Upper lobe of left lung (tissue), 6 donors: Measurements from ENCODE around the gene CDC14A. TPM values are rescaled to one million over a fixed set of nuclear protein-coding genes. Genes with fewer than 3 reads are reported as not detected.
A peak's percentile ranks its signal among the peaks of the same experiment; 100 is the strongest.

Source experiments
- ATAC-seq, 2 donors: fragments of 200-7000 bp; cut with Tn5 transposase; one replicate each; pipeline ENCODE4 v1.9.1; 2022; ENCODE audit warnings: mild to moderate bottlenecking in 2 of 2, moderate library complexity in 2 of 2; ENCODE audit not compliant: low FRiP score in 2 of 2
- DNase-seq, 2 donors: peaks; one replicate each; pipeline ENCODE4 v3.0.0-alpha.2; 2019 to 2020
- H3K27ac ChIP-seq, 4 donors: fragments of 200-600 bp; sonication (generic); one replicate each; pipeline ENCODE4 v1.5.1; 2016 to 2019
- H3K27me3 ChIP-seq, 4 donors: fragments of 200-600 bp; sonication (generic); one replicate each; pipeline ENCODE4 v1.5.1; 2017 to 2019
- H3K36me3 ChIP-seq, 4 donors: fragments of 200-600 bp; sonication (generic); one replicate each; pipeline ENCODE4 v1.5.1; 2016 to 2019
- H3K4me1 ChIP-seq, 4 donors: fragments of 200-600 bp; sonication (generic); one replicate each; pipeline ENCODE4 v1.5.1; 2018 to 2019
- H3K4me3 ChIP-seq, 4 donors: fragments of 200-600 bp; sonication (generic); one replicate each; pipeline ENCODE4 v1.5.1; 2017 to 2019; ENCODE audit warnings: mild to moderate bottlenecking in 2 of 4, moderate library complexity in 1 of 4
- H3K9me3 ChIP-seq, 4 donors: fragments of 200-600 bp; sonication (generic); one replicate each; pipeline ENCODE4 v1.5.1; 2018 to 2019
- EP300 ChIP-seq, 4 donors: sonication (generic); formaldehyde crosslinking; IDR thresholded peaks; one replicate each; pipeline ENCODE4 v1.5.1; 2017; ENCODE audit warnings: antibody characterized with exemption in 4 of 4, control low read depth in 2 of 4
- POLR2A ChIP-seq, 4 donors: fragments of 450-650 bp; IDR thresholded peaks; one replicate each; pipeline ENCODE4 v1.5.1; 2016 to 2017; ENCODE audit warnings: antibody characterized with exemption in 4 of 4, mild to moderate bottlenecking in 2 of 4
- POLR2AphosphoS5 ChIP-seq, 2 donors: sonication (generic); formaldehyde crosslinking; IDR thresholded peaks; one replicate each; pipeline ENCODE4 v1.5.1; 2017; ENCODE audit warnings: antibody characterized with exemption in 2 of 2
- WGBS, 2 donors: methylation state at CpG; one replicate each; pipeline ENCODE4 v1.1.5; 2017 to 2018; 5-methylcytosine and 5-hydroxymethylcytosine counted together
- total RNA-seq, 6 donors: library from RNA; depleted of rRNA in 4 of 6; stranded (reverse); fragments of >200 nt in 4 of 6; gene quantifications; one replicate each; pipeline versions ENCODE4 v1.1.0 to v1.2.1, GENCODE V29; 2016 to 2021
- TF ChIP-seq, protein P1 (sequence below), 6 experiments: fragments of 450-650 bp in 4 of 6; fragments of 200-600 bp in 2 of 6; sonication (generic) in 2 of 6; IDR thresholded peaks; one replicate each; pipeline ENCODE4 v1.5.1; 2016 to 2019; ENCODE audit warnings: antibody characterized with exemption in 6 of 6
- donor health status: DM: no; HTN: no; CAD: no; lungs with moderate emphysema.
- donor health status: DM: no; HTN: yes; CAD: no; lungs with severe emphysema.

The CDC14A gene
- total RNA-seq, 6 donors from 2014 or later: 9.6 to 56.6 (median 22.1) TPM

DNA sequence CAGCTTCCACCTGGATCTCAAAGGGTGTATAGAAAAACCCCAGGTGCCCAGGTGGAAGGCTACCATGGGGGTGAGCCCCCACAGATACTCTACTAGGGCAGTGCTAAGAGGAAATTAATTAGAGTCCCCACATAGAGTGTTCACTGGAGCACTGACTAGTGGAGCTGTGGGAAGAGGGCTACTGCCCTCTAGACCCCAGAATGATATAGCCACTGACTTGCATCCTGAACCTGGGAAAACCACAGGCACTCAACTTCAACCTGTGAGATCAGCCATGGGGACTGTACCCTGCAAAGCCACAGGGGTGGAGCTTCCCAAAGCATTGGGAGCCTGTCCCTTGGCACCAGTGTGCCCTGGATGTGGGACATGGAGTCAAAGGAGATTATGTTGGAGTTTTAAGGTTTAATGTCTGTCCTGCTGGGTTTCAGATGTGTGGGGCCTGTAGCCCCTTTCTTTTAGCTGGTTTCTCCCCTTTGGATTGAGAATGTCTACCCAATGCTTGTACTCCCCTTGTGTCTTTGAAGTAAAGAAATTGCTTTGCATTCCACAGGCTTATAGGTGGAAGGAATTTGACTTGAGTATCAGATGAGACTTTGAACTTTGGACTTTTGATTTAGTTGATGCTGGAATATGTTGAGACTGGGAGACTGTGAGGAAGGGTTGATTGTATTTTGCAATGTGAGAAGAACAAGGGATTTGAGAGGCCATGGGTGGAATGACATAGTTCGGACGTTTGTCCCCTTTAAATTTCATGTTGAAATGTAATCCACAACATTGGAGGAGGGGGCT, 31.8 kb upstream of the CDC14A start:
- no peak for TF ChIP-seq EP300 (IDR thresholded peaks at IDR 0.05)
- TF ChIP-seq POLR2A (IDR thresholded peaks at IDR 0.05): no peak
- TF ChIP-seq POLR2AphosphoS5 (IDR thresholded peaks at IDR 0.05): no peak
- TF ChIP-seq, protein P1, sequence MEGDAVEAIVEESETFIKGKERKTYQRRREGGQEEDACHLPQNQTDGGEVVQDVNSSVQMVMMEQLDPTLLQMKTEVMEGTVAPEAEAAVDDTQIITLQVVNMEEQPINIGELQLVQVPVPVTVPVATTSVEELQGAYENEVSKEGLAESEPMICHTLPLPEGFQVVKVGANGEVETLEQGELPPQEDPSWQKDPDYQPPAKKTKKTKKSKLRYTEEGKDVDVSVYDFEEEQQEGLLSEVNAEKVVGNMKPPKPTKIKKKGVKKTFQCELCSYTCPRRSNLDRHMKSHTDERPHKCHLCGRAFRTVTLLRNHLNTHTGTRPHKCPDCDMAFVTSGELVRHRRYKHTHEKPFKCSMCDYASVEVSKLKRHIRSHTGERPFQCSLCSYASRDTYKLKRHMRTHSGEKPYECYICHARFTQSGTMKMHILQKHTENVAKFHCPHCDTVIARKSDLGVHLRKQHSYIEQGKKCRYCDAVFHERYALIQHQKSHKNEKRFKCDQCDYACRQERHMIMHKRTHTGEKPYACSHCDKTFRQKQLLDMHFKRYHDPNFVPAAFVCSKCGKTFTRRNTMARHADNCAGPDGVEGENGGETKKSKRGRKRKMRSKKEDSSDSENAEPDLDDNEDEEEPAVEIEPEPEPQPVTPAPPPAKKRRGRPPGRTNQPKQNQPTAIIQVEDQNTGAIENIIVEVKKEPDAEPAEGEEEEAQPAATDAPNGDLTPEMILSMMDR (IDR thresholded peaks at IDR 0.05): no peak
- WGBS, 2 donors: 84 to 94% methylated on average over 2 of the region's 2 CpGs
- Histone ChIP-seq H3K4me1 (no peaks in the 10 kb centered on the region), H3K9me3 (peaks cover 0 to 23% (median 1%) of the 10 kb centered on the region in 4 donors), H3K36me3 (no peaks in the 10 kb centered on the region), H3K27me3 (no peaks in the 10 kb centered on the region), H3K4me3 (no peak overlapping the region), H3K27ac (no peak overlapping the region)
- ATAC-seq (no peak), DNase-seq (no peak)

DNA sequence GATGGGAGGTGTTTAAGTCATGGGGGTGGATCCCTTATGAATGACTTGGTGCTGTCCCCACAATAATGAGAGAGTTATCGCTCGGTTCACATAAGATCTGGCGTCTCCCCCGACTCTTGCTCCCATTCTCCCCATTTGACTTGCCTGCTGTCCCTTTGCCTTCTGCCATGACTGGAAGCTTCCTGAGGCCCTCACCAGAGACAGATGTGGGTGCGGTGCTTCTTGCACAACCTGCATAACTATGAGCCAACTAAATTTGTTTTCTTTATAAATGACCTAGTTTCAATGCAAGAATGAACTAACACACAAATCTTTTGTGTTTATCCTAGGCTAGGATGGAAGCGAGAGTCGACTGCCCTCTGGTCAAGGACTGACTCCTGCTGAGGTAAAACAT, 31.2 kb upstream of the CDC14A start:
- Histone ChIP-seq H3K27ac (no peak overlapping the region), H3K27me3 (no peaks in the 10 kb centered on the region), H3K4me1 (no peaks in the 10 kb centered on the region), H3K4me3 (no peak overlapping the region), H3K36me3 (no peaks in the 10 kb centered on the region), H3K9me3 (peaks cover 0 to 19% (median 1%) of the 10 kb centered on the region in 4 donors)
- no peak for TF ChIP-seq EP300 (IDR thresholded peaks at IDR 0.05)
- DNase-seq (no peak), ATAC-seq (no peak)
- WGBS, 2 donors: 95% methylated on average over 7 of the region's 7 CpGs

GRCh38 chr1:100321506-100321905, 30.8 kb upstream of the CDC14A start:
- Histone ChIP-seq H3K27me3 (no peaks in the 10 kb centered on the region), H3K4me3 (no peak overlapping the region), H3K27ac (no peak overlapping the region), H3K4me1 (no peaks in the 10 kb centered on the region), H3K36me3 (no peaks in the 10 kb centered on the region), H3K9me3 (peaks cover 0 to 16% (median 1%) of the 10 kb centered on the region in 4 donors)
- ATAC-seq (no peak), DNase-seq (peak in 1 of 2 donors; percentile 22)
- 88 to 91% methylated on average over 8 of the region's 8 CpGs for WGBS, 2 donors
- no peak for TF ChIP-seq POLR2AphosphoS5 (IDR thresholded peaks at IDR 0.05)
- TF ChIP-seq, protein P1 (IDR thresholded peaks at IDR 0.05): no peak
- TF ChIP-seq EP300 (IDR thresholded peaks at IDR 0.05): no peak
- TF ChIP-seq POLR2A (IDR thresholded peaks at IDR 0.05): no peak

DNA sequence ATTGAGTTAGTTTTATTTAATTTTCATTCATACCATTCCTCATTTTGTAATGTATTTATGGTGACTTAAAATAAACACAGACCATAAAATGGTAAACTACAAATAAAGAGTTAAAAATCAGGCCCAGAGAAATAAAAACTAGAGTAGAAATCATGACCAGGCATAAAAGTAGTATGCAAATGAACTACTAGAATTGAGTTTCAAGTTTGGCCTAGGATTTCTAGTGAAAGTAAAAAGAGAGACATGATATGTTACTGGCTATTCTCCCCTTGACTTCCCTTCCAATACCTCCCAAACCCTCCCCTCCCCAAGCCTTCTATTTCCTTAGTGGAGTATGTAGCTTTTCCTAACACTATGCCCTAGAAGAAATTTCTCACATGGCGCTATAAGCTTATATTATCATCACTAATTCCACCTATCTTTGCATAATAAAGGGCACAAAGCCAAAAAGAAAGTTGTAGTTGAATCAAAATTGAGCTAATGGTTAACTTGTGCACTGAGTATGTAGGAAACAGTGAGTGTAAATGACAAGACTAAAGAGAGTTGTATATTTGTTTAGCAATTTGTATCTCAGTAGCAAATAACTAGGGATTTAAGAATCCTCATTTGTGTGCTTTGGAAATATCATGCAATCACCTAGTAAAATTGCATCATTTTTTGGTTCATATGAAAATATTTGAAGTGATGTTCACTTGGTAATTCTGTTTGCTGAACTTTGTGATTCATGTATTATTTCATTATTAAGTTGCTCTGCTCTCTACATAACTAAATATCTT, 29.7 kb upstream of the CDC14A start:
- Histone ChIP-seq H3K27ac (no peak overlapping the region), H3K9me3 (peaks cover 0 to 16% (median 1%) of the 10 kb centered on the region in 4 donors), H3K4me1 (no peaks in the 10 kb centered on the region), H3K27me3 (no peaks in the 10 kb centered on the region), H3K4me3 (no peak overlapping the region), H3K36me3 (no peaks in the 10 kb centered on the region)
- no peak for TF ChIP-seq POLR2AphosphoS5 (IDR thresholded peaks at IDR 0.05)
- no peak for TF ChIP-seq EP300 (IDR thresholded peaks at IDR 0.05)
- TF ChIP-seq, protein P1 (IDR thresholded peaks at IDR 0.05): no peak
- no peak for TF ChIP-seq POLR2A (IDR thresholded peaks at IDR 0.05)
- no peak for DNase-seq
- WGBS, 2 donors: 74 to 82% methylated on average over 1 of the region's 1 CpG
- peak in 1 of 2 donors; percentile 70 for ATAC-seq

DNA sequence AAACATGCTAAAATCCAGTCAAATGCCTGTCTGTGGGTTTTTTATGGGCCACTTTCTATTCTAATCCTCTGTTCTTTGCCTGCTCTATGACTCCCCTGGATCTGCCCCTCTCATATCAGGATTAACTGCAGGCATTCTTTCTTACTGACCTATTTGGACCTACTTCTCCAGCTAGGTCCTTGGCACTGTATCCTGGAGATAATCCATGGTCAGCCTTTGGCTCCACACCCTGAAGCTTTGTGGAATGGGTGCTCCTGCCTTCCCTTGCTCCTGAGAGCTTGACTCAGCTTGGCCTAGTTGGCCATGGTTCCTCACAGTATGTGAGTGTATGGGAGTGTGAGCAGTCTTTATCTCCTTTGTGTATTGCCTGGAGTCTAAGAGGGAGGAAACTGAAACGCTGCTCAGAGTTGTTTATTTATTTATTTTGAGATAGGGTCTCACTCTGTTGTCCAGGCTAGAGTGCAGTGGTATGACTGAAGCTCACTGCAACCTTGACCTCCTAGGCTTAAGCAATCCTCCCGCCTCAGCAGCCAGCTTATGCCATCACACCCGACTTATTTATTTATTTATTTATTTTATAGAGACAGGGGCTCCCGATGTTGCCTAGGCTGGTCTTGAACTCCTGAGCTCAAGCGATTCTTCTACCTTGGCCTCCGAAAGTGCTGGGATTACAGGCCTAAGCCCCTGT, 28.7 kb upstream of the CDC14A start:
- no peak overlapping the region for H3K4me3 ChIP-seq
- TF ChIP-seq POLR2A (IDR thresholded peaks at IDR 0.05): no peak
- TF ChIP-seq, protein P1 (IDR thresholded peaks at IDR 0.05): no peak
- TF ChIP-seq EP300 (IDR thresholded peaks at IDR 0.05): no peak
- TF ChIP-seq POLR2AphosphoS5 (IDR thresholded peaks at IDR 0.05): no peak
- WGBS, 2 donors: 90 to 94% methylated on average over 6 of the region's 6 CpGs
- H3K27ac ChIP-seq: no peak overlapping the region
- ATAC-seq (peak in 1 of 2 donors; percentile 75), DNase-seq (no peak)
- peaks cover 0 to 16% (median 1%) of the 10 kb centered on the region in 4 donors for H3K9me3 ChIP-seq
- no peaks in the 10 kb centered on the region for H3K27me3 ChIP-seq
- no peaks in the 10 kb centered on the region for H3K36me3 ChIP-seq
- no peaks in the 10 kb centered on the region for H3K4me1 ChIP-seq
